ENCODE results near the gene IGFBPL1. TPM values are rescaled to one million over a fixed set of nuclear protein-coding genes. Genes with fewer than 3 reads are reported as not detected.

Gene IGFBPL1
- total RNA-seq, 1 donor from 2014 or later = 1.0 TPM

DNA sequence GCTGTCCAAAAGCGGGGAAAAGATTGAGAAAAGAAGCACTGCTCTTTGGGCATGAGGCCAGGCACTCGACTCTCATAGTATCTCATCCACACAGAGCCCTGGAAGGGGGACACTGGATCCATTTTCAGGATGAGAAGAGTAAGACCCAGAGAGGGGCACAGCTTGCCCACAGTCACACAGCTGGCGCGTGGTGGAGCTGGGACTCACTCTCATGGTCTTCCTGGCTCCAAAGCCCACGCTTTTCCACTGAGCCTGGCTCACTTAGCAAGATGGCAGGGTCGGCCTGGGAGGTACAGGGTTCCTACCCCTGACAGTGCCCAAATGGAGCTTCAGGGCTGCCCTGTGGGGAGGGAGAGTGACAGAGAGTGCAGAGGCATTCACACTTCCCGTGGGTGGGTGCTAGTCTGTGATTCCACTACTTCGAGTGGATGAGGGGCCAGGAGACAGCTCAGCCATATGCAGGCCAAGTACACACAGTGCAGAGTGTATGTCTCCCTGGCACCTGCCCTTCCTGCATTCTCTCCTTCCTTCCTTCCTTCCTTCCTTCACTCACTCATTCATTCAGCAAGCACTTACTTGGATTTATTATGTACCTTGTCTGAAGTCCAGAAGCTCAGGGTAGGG is 18.3 kb upstream of the IGFBPL1 start:
- H3K9ac ChIP-seq (ENCODE audit: low read depth in 1 of 3, low read length in 3 of 3) = no peak overlapping the region
- no peaks in the 10 kb centered on the region for H3K36me3 ChIP-seq (ENCODE audit: control insufficient read depth in 3 of 3, insufficient read depth in 3 of 3, low read length in 3 of 3)
- H3K9me3 ChIP-seq (ENCODE audit: control insufficient read depth in 3 of 3, low read length in 3 of 3) = no peaks in the 10 kb centered on the region
- no peak overlapping the region for H3K27ac ChIP-seq (ENCODE audit: low read depth, low read length)
- H3K27me3 ChIP-seq (ENCODE audit: control insufficient read depth in 3 of 3, insufficient read depth in 3 of 3, low read length in 3 of 3) = peaks cover 0 to 12% (median 0%) of the 10 kb centered on the region in 3 donors
- no peaks in the 10 kb centered on the region for H3K4me1 ChIP-seq (ENCODE audit: control insufficient read depth in 3 of 3, insufficient read depth in 3 of 3, low read length in 3 of 3)
- no peak overlapping the region for H3K4me3 ChIP-seq (ENCODE audit: low read length in 3 of 3)

DNA sequence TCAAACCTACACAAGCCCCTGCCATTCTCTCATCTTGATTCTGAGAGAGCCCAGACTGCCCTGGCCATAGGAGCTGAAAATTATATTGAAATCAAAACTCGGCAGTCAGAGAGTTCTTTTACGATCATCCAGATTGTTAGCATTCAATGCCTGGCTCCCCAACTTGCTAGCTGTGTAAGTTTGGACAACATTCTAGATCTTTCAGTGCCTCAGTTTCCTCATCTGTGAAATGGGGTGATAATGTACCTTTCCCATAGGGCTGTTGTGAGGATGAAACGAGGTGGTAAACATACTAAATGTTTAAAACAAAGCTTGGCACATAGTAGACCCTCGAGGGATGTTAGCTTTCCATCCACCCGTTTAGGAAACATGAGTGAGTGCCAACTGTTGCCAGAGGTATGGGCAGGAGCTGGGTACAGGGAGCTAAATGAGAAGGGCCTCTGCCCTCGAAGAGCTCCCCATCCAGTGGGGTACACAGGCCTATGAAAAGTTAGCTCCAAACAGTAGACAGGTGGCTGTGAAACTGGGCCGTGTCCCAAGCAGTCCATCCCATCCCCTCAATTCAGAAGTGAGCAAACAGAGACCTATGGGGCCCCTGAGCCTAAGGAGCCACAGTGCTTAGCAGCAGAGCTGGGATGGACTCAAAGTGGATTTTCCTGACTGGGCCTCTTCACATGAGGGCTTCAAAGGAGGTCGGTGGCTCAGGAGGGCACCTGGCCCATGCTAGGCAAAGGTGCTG is 17.3 kb upstream of the IGFBPL1 start:
- H3K4me1 ChIP-seq (ENCODE audit: control insufficient read depth in 3 of 3, insufficient read depth in 3 of 3, low read length in 3 of 3) = no peaks in the 10 kb centered on the region
- no peak overlapping the region for H3K4me3 ChIP-seq (ENCODE audit: low read length in 3 of 3)
- H3K9ac ChIP-seq (ENCODE audit: low read depth in 1 of 3, low read length in 3 of 3) = no peak overlapping the region
- no peak overlapping the region for H3K27ac ChIP-seq (ENCODE audit: low read depth, low read length)
- peaks cover 0 to 12% (median 0%) of the 10 kb centered on the region in 3 donors for H3K27me3 ChIP-seq (ENCODE audit: control insufficient read depth in 3 of 3, insufficient read depth in 3 of 3, low read length in 3 of 3)
- H3K9me3 ChIP-seq (ENCODE audit: control insufficient read depth in 3 of 3, low read length in 3 of 3) = no peaks in the 10 kb centered on the region
- H3K36me3 ChIP-seq (ENCODE audit: control insufficient read depth in 3 of 3, insufficient read depth in 3 of 3, low read length in 3 of 3) = no peaks in the 10 kb centered on the region

DNA sequence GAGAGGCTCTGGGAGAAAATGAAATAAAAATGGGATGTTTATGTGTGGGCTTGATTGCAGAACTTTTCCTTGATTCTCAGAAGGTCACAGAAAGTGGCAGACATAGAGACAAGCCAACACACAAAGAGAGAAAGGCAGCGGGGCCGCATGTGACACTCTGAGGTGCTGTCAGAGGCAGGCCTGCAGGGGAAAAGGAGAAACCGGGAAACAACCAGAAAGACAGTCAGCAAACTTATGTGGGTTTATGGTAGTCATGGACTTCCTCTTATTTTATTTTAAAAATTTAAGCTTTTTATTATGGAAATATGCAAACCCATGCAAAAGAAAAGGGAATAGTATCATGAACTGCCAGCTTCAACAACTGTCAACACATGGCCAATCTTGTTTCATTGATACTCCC is 16.3 kb upstream of the IGFBPL1 start:
- peaks cover 0 to 12% (median 0%) of the 10 kb centered on the region in 3 donors for H3K27me3 ChIP-seq (ENCODE audit: control insufficient read depth in 3 of 3, insufficient read depth in 3 of 3, low read length in 3 of 3)
- H3K4me1 ChIP-seq (ENCODE audit: control insufficient read depth in 3 of 3, insufficient read depth in 3 of 3, low read length in 3 of 3) = no peaks in the 10 kb centered on the region

DNA sequence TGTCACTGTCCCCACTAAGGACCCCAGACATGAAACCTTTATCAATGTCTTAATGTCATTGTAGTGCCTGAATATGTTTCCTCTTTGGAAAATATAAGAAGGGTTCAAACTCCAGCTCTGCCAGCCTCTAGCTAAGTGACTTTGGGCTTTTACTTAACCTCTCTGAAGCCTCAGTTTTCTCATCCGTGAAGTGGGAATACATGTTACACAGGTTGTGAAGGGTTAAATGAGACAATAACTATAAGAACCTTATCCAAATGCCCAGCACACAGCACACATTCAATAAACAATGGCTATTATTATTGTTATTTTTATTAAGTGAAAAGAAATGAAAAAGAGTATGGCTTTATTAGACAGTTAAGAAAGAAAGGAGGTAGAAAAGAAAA is 15.7 kb upstream of the IGFBPL1 start:
- Histone ChIP-seq H3K36me3 (ENCODE audit: control insufficient read depth in 3 of 3, insufficient read depth in 3 of 3, low read length in 3 of 3) (no peaks in the 10 kb centered on the region), H3K4me1 (ENCODE audit: control insufficient read depth in 3 of 3, insufficient read depth in 3 of 3, low read length in 3 of 3) (no peaks in the 10 kb centered on the region), H3K27ac (ENCODE audit: low read depth, low read length) (no peak overlapping the region), H3K9ac (ENCODE audit: low read depth in 1 of 3, low read length in 3 of 3) (no peak overlapping the region), H3K9me3 (ENCODE audit: control insufficient read depth in 3 of 3, low read length in 3 of 3) (no peaks in the 10 kb centered on the region), H3K4me3 (ENCODE audit: low read length in 3 of 3) (no peak overlapping the region), H3K27me3 (ENCODE audit: control insufficient read depth in 3 of 3, insufficient read depth in 3 of 3, low read length in 3 of 3) (peaks cover 0 to 12% (median 0%) of the 10 kb centered on the region in 3 donors)

More for the DNA sequence above, 16.3 kb upstream of the IGFBPL1 start:
- Histone ChIP-seq H3K9me3 (ENCODE audit: control insufficient read depth in 3 of 3, low read length in 3 of 3) (no peaks in the 10 kb centered on the region), H3K27ac (ENCODE audit: low read depth, low read length) (no peak overlapping the region), H3K9ac (ENCODE audit: low read depth in 1 of 3, low read length in 3 of 3) (no peak overlapping the region), H3K36me3 (ENCODE audit: control insufficient read depth in 3 of 3, insufficient read depth in 3 of 3, low read length in 3 of 3) (no peaks in the 10 kb centered on the region), H3K4me3 (ENCODE audit: low read length in 3 of 3) (no peak overlapping the region)

DNA sequence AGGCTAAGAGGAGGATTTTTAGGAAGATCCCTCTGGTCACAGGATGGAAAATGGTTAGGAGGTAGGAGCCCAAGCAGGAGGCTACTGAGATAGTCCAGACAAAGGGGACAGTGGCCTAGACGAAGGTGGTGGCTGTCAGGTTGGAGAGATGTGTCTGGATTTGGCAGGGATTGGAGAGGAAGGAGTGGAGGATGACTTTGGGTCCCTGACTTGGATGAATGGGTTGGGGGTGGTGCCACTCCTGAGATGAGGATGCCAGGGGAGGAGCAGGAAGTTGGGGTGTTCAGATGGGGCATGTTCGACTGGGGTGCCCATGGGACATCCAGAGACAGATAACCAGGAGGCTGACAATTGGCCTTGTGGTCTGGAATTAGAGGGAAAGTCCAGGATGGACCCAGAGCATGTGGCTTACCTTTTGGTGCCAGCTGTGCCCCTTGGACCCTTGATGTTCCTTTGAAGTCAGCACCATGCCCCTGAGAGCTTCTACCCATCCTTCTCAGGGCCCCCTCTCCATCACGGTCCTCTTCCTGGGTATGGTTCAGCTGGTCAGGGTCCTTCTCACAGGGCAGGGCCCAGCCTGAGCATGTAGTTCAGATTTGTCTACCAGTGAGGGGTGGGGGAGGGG is 15.1 kb upstream of the IGFBPL1 start:
- no peak overlapping the region for H3K27ac ChIP-seq (ENCODE audit: low read depth, low read length)

DNA sequence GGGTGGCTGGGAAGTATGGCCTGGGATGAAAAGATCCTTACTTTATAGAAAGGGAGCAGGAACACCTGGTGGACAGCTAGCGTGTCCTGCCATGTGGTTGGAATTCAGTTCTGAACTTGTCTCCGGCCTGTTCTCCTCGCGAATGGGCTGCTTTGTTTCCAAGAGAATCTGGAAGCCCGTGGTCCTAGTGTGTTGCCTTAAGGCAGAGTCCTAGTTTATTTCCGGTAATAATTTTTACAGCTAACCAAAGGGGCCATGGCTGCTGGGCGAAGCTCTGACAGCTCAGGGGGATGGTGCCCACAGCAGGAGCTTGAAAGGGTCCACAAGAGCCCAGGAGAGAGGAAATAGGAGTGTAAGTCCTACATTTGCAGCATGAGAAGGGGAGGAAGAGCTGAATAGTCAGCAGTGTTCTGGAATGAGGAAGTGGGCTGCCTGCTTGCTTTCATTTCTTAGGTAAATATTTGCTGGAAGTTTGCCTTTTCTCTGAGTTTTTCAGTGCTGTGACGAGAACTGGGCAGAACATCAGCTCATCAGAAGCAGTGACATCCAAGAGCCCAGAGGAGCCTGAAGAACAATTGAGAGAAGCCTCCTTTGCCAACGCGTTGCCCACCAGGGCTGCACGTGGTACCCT is 13.1 kb upstream of the IGFBPL1 start:
- H3K9ac ChIP-seq (ENCODE audit: low read depth in 1 of 3, low read length in 3 of 3) = no peak overlapping the region

More for the DNA sequence above, 15.1 kb upstream of the IGFBPL1 start:
- no peak overlapping the region for H3K4me3 ChIP-seq (ENCODE audit: low read length in 3 of 3)
- H3K36me3 ChIP-seq (ENCODE audit: control insufficient read depth in 3 of 3, insufficient read depth in 3 of 3, low read length in 3 of 3) = no peaks in the 10 kb centered on the region
- H3K9me3 ChIP-seq (ENCODE audit: control insufficient read depth in 3 of 3, low read length in 3 of 3) = no peaks in the 10 kb centered on the region
- H3K9ac ChIP-seq (ENCODE audit: low read depth in 1 of 3, low read length in 3 of 3) = no peak overlapping the region
- H3K4me1 ChIP-seq (ENCODE audit: control insufficient read depth in 3 of 3, insufficient read depth in 3 of 3, low read length in 3 of 3) = no peaks in the 10 kb centered on the region
- H3K27me3 ChIP-seq (ENCODE audit: control insufficient read depth in 3 of 3, insufficient read depth in 3 of 3, low read length in 3 of 3) = peaks cover 0 to 12% (median 0%) of the 10 kb centered on the region in 3 donors

DNA sequence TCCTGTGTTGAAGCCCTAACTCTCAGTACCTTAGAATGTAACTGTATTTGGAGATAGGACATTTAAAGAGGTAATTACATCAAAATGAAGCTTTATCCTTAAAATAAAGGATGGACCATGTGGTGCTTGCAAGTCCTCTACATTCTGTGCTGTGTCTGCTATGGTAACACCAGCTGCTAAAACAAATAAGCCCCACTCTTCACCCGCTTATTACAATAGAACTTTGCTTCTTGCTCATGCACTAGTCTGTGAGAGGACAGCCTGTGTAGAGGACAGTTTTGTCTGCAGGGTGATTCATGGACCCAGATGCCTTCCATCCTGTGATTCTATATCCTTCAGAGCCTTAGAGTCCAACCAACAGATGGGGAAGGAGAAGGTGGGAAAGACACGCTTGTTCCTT is 12.5 kb upstream of the IGFBPL1 start:
- no peaks in the 10 kb centered on the region for H3K9me3 ChIP-seq (ENCODE audit: control insufficient read depth in 3 of 3, low read length in 3 of 3)
- H3K27ac ChIP-seq (ENCODE audit: low read depth, low read length) = no peak overlapping the region
- H3K4me3 ChIP-seq (ENCODE audit: low read length in 3 of 3) = no peak overlapping the region
- H3K27me3 ChIP-seq (ENCODE audit: control insufficient read depth in 3 of 3, insufficient read depth in 3 of 3, low read length in 3 of 3) = peaks cover 0 to 13% (median 0%) of the 10 kb centered on the region in 3 donors
- no peaks in the 10 kb centered on the region for H3K4me1 ChIP-seq (ENCODE audit: control insufficient read depth in 3 of 3, insufficient read depth in 3 of 3, low read length in 3 of 3)
- H3K9ac ChIP-seq (ENCODE audit: low read depth in 1 of 3, low read length in 3 of 3) = no peak overlapping the region
- no peaks in the 10 kb centered on the region for H3K36me3 ChIP-seq (ENCODE audit: control insufficient read depth in 3 of 3, insufficient read depth in 3 of 3, low read length in 3 of 3)

More for the DNA sequence above, 13.1 kb upstream of the IGFBPL1 start:
- H3K4me3 ChIP-seq (ENCODE audit: low read length in 3 of 3) = no peak overlapping the region
- peaks cover 0 to 16% (median 0%) of the 10 kb centered on the region in 3 donors for H3K27me3 ChIP-seq (ENCODE audit: control insufficient read depth in 3 of 3, insufficient read depth in 3 of 3, low read length in 3 of 3)
- no peaks in the 10 kb centered on the region for H3K4me1 ChIP-seq (ENCODE audit: control insufficient read depth in 3 of 3, insufficient read depth in 3 of 3, low read length in 3 of 3)
- no peak overlapping the region for H3K27ac ChIP-seq (ENCODE audit: low read depth, low read length)
- no peaks in the 10 kb centered on the region for H3K36me3 ChIP-seq (ENCODE audit: control insufficient read depth in 3 of 3, insufficient read depth in 3 of 3, low read length in 3 of 3)
- no peaks in the 10 kb centered on the region for H3K9me3 ChIP-seq (ENCODE audit: control insufficient read depth in 3 of 3, low read length in 3 of 3)

DNA sequence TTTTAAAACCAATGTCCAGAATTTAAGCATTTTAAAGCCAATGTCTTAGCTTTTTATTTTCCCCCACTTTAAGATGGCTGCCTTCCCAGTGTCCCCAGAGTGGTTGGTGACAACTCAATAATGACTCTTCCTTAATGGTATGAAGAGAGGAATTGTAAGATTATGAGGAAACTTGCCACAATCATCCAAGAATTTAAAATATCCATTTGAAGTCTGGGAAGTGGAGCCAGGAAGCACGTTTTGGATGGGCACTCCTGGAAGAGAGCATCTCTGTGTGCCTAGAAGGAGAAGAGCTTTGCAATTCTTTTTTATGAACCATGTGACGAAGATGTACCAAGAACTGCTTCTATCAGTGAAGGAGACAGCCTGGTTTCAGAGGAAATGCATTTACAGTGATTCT is 11.3 kb upstream of the IGFBPL1 start:
- Histone ChIP-seq H3K9ac (ENCODE audit: low read depth in 1 of 3, low read length in 3 of 3) (no peak overlapping the region), H3K4me1 (ENCODE audit: control insufficient read depth in 3 of 3, insufficient read depth in 3 of 3, low read length in 3 of 3) (no peaks in the 10 kb centered on the region), H3K27me3 (ENCODE audit: control insufficient read depth in 3 of 3, insufficient read depth in 3 of 3, low read length in 3 of 3) (peaks cover 0 to 13% (median 0%) of the 10 kb centered on the region in 3 donors), H3K36me3 (ENCODE audit: control insufficient read depth in 3 of 3, insufficient read depth in 3 of 3, low read length in 3 of 3) (no peaks in the 10 kb centered on the region), H3K27ac (ENCODE audit: low read depth, low read length) (no peak overlapping the region), H3K4me3 (ENCODE audit: low read length in 3 of 3) (no peak overlapping the region), H3K9me3 (ENCODE audit: control insufficient read depth in 3 of 3, low read length in 3 of 3) (no peaks in the 10 kb centered on the region)

DNA sequence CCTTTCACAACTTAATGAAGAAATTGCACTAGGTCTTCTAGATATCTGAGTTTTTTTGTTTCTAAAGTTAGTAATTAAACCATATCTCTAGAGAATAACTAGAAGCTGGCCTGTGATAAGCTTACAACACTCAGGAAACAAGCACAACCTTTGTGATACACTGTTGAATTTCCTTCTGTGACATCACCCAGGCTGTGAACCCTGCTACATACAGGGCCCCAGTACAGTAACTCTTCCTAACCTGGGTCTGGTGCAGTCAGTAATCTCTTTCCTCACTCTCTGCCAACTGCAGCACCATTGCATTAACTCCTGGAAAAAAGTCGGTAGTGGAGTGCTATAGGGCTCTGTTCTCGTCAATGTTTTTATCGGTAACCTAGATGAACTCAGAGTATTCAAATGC is 10.6 kb upstream of the IGFBPL1 start:
- peaks cover 0 to 13% (median 0%) of the 10 kb centered on the region in 3 donors for H3K27me3 ChIP-seq (ENCODE audit: control insufficient read depth in 3 of 3, insufficient read depth in 3 of 3, low read length in 3 of 3)
- H3K9ac ChIP-seq (ENCODE audit: low read depth in 1 of 3, low read length in 3 of 3) = no peak overlapping the region
- H3K36me3 ChIP-seq (ENCODE audit: control insufficient read depth in 3 of 3, insufficient read depth in 3 of 3, low read length in 3 of 3) = no peaks in the 10 kb centered on the region
- no peak overlapping the region for H3K27ac ChIP-seq (ENCODE audit: low read depth, low read length)
- no peak overlapping the region for H3K4me3 ChIP-seq (ENCODE audit: low read length in 3 of 3)
- no peaks in the 10 kb centered on the region for H3K4me1 ChIP-seq (ENCODE audit: control insufficient read depth in 3 of 3, insufficient read depth in 3 of 3, low read length in 3 of 3)
- no peaks in the 10 kb centered on the region for H3K9me3 ChIP-seq (ENCODE audit: control insufficient read depth in 3 of 3, low read length in 3 of 3)
